Stimulated activated CD4-positive, alpha-beta T cell treated with anti-CD3 and anti-CD28 coated beads, Interleukin-1b, Interleukin-23, amount 100 ng/mL, for 24 hours (primary cell): Measurements from ENCODE around the gene HUS1.
"Not testable (repeated sequence)": the region's sequence is repeated elsewhere in the genome, so short reads cannot be mapped to it uniquely, and the experiment has no call there.

ENCODE experiments used
- DNase-seq, 4 experiments: peaks; one replicate each; pipeline ENCODE4 v3.0.0-alpha.2; 2020; ENCODE audit warnings: low read depth in 4 of 4, low spot score in 1 of 4

HUS1 gene

DNA sequence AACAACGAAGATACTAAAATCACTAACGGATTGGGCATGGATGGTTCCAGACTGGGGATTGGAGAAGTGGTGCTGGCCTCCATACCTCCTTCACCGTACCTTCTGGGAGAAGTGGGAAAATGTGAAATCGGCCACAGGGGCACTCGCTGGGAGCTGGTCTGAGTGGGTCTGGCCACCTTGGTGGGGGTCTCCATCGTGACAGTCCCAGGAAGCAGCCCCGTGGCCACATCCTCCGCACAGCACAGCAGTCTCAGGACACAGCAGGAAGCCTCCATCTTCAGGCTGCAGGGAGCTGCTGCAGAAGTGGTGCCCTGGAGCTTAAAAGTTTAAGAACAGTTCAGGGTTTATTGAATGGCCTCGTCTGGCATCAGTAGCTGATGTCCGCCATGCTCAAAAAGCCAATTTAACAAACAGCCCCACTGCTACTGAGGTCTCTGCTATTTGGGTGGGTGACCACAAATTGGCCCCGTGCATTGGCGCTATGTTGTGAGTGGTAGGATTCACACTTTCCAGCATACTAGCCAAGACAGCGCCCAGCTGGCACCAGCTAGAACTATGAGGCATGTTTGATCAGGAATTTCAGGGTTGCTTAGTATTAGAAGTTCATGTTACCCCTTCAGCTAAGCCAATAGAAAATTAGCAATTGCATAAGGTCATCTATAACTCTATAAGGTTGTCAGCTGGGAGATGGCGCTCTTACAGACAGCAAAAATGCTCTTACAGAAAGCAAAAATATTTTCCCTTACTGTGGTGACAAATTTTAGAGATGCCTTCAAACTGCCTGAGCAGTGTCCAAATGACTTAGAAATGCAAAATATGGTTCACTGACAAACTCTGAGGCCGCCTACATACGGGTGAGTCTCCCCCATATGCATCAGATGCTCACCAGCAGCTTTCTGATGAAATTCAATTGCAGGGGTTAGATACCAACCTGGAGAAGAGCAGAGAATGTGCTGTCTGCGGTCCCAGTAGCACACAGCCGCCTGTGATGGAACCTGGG, 48.1 kb downstream of the HUS1 start:
- no peak for DNase-seq

- DNase-seq, result no peak
These were observed 55.1 kb downstream of the HUS1 start for GRCh38 chr7:47924266-47924665.

GRCh38 chr7:47923081-47923875, 56.1 kb downstream of the HUS1 start:
- DNase-seq, result not testable (repeated sequence)

- not testable (repeated sequence) for DNase-seq
These were observed 62.9 kb downstream of the HUS1 start for GRCh38 chr7:47916514-47916913.

DNA sequence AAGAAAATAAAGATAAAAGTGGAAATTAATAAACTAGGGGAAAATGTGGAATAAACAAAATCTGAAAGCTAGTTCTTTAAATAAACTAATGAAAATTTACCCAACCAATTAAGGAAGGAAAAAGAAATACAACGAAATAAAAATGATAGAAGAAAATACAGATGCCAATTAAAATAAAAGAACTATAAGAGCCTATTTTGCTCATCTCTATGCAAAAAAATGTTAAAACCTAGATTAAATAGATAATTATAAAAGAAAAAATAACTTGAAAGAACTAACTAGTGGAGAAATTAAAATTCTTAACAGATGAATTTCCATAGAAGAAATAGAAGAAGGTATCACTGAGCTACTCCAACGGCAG, 63.8 kb downstream of the HUS1 start:
- no peak for DNase-seq

GRCh38 chr7:47914717-47915615, 64.4 kb downstream of the HUS1 start:
- no peak for DNase-seq
